ENCODE data around the gene PEAK1. TPM values are rescaled to one million over a fixed set of nuclear protein-coding genes. Genes with fewer than 3 reads are reported as not detected.

PEAK1 gene
- total and polyA plus RNA-seq, 2 experiments from 2014 or later: 7.8 to 34.1 TPM

GRCh38 chr15:77058468-77058867, 361.4 kb downstream of the PEAK1 start (continued):
- TF ChIP-seq, protein P1, sequence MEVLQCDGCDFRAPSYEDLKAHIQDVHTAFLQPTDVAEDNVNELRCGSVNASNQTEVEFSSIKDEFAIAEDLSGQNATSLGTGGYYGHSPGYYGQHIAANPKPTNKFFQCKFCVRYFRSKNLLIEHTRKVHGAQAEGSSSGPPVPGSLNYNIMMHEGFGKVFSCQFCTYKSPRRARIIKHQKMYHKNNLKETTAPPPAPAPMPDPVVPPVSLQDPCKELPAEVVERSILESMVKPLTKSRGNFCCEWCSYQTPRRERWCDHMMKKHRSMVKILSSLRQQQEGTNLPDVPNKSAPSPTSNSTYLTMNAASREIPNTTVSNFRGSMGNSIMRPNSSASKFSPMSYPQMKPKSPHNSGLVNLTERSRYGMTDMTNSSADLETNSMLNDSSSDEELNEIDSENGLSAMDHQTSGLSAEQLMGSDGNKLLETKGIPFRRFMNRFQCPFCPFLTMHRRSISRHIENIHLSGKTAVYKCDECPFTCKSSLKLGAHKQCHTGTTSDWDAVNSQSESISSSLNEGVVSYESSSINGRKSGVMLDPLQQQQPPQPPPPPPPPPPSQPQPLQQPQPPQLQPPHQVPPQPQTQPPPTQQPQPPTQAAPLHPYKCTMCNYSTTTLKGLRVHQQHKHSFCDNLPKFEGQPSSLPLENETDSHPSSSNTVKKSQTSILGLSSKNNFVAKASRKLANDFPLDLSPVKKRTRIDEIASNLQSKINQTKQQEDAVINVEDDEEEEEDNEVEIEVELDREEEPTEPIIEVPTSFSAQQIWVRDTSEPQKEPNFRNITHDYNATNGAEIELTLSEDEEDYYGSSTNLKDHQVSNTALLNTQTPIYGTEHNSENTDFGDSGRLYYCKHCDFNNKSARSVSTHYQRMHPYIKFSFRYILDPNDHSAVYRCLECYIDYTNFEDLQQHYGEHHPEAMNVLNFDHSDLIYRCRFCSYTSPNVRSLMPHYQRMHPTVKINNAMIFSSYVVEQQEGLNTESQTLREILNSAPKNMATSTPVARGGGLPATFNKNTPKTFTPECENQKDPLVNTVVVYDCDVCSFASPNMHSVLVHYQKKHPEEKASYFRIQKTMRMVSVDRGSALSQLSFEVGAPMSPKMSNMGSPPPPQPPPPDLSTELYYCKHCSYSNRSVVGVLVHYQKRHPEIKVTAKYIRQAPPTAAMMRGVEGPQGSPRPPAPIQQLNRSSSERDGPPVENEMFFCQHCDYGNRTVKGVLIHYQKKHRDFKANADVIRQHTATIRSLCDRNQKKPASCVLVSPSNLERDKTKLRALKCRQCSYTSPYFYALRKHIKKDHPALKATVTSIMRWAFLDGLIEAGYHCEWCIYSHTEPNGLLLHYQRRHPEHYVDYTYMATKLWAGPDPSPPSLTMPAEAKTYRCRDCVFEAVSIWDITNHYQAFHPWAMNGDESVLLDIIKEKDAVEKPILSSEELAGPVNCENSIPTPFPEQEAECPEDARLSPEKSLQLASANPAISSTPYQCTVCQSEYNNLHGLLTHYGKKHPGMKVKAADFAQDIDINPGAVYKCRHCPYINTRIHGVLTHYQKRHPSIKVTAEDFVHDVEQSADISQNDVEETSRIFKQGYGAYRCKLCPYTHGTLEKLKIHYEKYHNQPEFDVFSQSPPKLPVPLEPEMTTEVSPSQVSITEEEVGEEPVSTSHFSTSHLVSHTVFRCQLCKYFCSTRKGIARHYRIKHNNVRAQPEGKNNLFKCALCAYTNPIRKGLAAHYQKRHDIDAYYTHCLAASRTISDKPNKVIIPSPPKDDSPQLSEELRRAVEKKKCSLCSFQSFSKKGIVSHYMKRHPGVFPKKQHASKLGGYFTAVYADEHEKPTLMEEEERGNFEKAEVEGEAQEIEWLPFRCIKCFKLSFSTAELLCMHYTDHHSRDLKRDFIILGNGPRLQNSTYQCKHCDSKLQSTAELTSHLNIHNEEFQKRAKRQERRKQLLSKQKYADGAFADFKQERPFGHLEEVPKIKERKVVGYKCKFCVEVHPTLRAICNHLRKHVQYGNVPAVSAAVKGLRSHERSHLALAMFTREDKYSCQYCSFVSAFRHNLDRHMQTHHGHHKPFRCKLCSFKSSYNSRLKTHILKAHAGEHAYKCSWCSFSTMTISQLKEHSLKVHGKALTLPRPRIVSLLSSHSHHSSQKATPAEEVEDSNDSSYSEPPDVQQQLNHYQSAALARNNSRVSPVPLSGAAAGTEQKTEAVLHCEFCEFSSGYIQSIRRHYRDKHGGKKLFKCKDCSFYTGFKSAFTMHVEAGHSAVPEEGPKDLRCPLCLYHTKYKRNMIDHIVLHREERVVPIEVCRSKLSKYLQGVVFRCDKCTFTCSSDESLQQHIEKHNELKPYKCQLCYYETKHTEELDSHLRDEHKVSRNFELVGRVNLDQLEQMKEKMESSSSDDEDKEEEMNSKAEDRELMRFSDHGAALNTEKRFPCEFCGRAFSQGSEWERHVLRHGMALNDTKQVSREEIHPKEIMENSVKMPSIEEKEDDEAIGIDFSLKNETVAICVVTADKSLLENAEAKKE (CRISPR knock-in tag; IDR thresholded peaks at IDR 0.05): no peak
- TF ChIP-seq ZNF114 (CRISPR knock-in tag; IDR thresholded peaks at IDR 0.05): no peak

GRCh38 chr15:77057685-77058084, 362.2 kb downstream of the PEAK1 start:
- Histone ChIP-seq H3K4me3 (no peak overlapping the region), H3K4me1 (ENCODE audit: insufficient read depth) (peaks cover 20% of the 10 kb centered on the region), H2AFZ (no peak overlapping the region), H3K79me2 (replicated peaks; ENCODE audit: insufficient read depth) (peaks cover 56% of the 10 kb centered on the region), H4K20me1 (replicated peaks; ENCODE audit: insufficient read depth) (peaks cover 14% of the 10 kb centered on the region), H3K9me2 (ENCODE audit: insufficient read depth) (no peaks in the 10 kb centered on the region), H3F3A (replicated peaks; ENCODE audit: low read depth) (no peaks in the 10 kb centered on the region), H3K27ac (ENCODE audit: low read depth) (no peak overlapping the region), H3K36me3 (ENCODE audit: insufficient read depth) (no peaks in the 10 kb centered on the region), H3K4me2 (no peak overlapping the region), H3K27me3 (ENCODE audit: insufficient read depth) (no peaks in the 10 kb centered on the region)
- Mint-ChIP-seq H3K4me1 (peaks cover 44% of the 10 kb centered on the region), H3K9me3 (no peaks in the 10 kb centered on the region), H3K4me3 (no peak overlapping the region), H3K27ac (no peak overlapping the region), H3K36me3 (ENCODE audit: low read depth) (peaks cover 8% of the 10 kb centered on the region; the same call in 2 of the 3 replicates), H3K27me3 (ENCODE audit: insufficient read depth, low read depth, poor library complexity) (no peaks in the 10 kb centered on the region)
- no peak for DNase-seq (ENCODE audit: low spot score)
- ATAC-seq: no peak
- no peak for TF ChIP-seq ZNF114 (CRISPR knock-in tag; IDR thresholded peaks at IDR 0.05)
- TF ChIP-seq STAT1 (IDR thresholded peaks at IDR 0.05; ENCODE audit: unreplicated experiment): no peak
- TF ChIP-seq EZH2phosphoT487 (IDR thresholded peaks at IDR 0.05; ENCODE audit: unreplicated experiment): no peak
- TF ChIP-seq POLR2AphosphoS5 (IDR thresholded peaks at IDR 0.05; ENCODE audit: low read depth): no peak
- TF ChIP-seq, protein P1 (CRISPR knock-in tag; IDR thresholded peaks at IDR 0.05): no peak
- TF ChIP-seq NANOG (IDR thresholded peaks at IDR 0.05; ENCODE audit: borderline replicate concordance): no peak
- no peak for TF ChIP-seq CREB1 (CRISPR knock-in tag; IDR thresholded peaks at IDR 0.05; ENCODE audit: low read depth)
- no peak for TF ChIP-seq EZH2 (IDR thresholded peaks at IDR 0.05; ENCODE audit: low read depth, unreplicated experiment)
